GM19455 (cell line): ENCODE results near the gene LAMA5.

Experiments
- ATAC-seq: cut with Tn5 transposase; IDR thresholded peaks from one replicate; pipeline ENCODE4 v1.9.1; 2021; ENCODE audit not compliant: unreplicated experiment

Gene LAMA5

DNA sequence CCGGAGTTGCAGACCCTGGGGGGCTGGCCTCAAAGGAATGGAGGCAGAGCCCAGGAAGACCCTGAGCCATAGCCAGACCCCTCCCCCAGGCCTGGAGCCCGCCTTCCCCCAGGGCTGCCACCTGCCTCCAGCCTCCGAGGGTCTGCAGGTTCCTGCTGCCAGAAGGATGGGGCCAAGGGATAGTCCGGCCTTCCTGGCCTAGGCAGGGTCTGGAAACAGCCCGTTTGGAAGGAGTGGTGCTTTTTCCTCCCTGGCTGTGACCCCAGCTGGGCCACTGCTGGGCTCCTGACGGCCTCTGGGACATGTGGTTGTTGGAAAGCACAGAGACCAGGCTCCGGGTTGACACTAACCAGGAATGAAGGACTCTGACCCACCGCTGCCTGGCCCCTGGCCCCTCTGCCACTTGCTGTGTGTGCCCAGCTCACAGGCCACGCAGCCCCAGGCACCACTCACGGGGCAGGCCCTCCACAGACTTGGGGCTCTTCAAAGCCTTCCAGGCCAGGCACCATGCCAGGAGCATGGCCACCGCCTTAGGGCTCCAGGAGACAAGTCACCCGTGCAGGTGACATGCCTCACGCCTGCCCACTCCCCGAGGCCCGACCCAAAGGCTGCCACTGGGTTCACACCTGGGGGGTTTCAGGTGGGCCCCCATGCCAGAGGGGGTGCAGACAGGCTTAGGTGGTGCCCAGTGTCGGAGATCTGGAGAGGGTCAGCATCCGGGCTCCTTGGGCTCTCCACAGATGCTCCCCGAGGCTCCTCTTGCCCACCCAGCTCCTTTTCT is 3.9 kb upstream of the LAMA5 start:
- ATAC-seq = no peak

DNA sequence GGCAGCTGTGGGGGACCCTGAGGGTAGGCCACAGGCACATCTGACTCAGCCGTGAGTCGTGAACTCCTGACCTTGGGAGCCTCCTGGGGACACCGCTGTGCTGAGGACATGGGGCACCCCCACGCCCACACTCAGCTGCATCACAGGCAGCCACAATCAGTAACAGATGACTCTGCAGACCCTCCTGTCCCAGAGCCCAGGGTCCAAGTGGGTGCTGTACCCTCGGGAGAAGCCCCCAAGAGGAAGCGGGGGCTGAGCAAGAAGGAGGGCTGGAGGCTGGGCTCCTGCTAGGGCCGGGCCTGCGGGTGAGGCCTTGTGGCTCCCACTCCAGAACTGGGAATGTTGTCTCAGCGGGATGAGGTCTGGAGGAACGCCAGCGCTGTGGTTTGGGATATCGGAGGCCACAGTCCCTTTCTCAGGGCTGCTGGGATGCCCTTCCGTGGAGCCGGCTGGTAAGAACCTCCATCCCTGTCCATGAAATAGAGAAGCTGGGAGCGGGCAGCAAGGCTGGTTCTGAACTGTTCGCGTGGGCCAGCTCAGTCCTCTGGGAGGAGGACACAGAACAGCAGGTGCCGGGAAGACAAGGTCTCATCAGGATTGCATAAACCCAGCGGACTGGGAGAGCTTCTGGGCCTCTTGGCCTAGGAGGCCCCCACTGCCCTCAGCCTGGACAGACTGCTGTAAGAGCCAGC is 3.1 kb upstream of the LAMA5 start:
- no peak for ATAC-seq

DNA sequence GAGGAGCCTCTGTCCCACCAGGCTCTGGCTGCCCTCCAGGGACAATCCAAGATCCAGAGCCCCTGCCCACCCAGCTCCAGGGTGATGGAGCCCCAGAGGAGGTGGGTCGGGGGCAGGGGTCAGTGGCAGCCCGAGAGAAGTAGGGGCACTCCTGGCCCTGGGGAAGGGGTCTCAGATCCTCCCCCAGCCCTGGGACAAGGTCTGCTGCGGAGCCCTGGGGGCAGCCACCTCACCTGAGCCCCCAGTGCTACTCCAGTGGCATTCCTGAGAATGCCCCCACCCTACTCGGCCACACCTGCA is 2.7 kb upstream of the LAMA5 start:
- no peak for ATAC-seq

GRCh38 chr20:62368976-62369814 is 2.1 kb upstream of the LAMA5 start:
- no peak for ATAC-seq

DNA sequence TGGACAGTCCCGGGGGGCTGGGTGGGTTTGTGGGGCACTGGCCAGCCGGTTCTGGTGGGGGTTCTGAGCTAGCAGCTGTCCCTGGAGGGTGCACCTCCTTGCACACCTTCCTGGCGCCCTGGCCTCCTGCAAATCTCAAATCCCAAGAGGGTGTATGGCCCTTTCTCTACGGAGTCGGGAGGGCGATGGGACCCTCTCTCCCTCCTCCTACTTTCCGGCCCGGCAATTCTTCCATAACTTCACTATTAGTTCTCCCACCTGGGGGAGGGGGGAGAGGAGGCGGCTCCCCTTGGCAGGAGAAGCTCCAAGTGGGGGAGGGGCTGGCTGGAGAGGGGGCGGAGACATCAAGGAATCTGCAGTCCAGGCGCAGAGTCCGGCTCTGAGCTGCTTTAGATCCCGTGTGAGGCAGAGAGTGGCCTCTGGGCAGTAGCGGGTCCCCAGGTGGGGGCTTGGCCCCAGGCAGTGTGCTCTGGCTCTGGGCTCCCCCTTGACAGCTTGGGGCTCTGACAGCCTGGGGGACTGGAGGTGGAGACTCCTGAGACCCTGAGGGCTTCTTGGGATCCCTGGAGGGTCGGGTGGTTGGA is 1.4 kb upstream of the LAMA5 start:
- no peak for ATAC-seq

DNA sequence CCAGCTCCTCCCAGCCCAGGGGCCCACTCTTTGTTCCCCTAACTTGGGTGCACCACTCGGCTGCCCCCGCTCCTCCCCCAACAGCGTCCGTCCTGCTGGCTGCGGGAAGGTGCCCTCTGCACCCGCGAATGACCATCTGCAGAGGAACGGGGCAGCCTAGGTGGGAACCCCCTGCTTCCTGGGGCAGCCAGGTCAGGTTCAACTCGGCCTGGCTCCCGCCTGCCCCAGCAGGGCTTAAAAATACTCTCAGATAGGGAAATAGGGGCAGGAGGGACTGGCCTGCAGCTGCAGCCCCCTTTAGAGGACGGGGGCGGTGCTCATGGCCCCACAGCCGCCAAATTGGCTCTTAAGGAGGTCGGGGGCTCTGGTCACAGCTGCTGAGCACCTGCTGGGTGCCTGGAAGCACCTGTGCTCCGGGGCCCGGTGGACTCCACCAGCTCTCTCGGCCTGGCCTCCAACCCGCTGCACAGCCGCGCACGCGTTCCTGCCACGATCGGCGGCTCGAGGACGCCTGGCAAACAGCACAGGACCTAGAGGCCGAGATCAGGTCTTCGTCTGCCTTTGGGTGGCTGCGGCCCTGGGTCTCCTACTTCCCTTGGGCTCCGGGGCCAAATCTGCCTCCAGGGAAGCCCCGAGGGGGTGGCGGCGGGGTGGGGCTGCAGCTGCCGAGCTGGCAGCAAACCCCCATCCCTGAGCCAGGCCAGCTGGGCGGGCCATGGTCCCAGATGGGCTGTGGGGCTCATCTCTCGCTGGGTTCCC is 700 bp upstream of the LAMA5 start:
- no peak for ATAC-seq

GRCh38 chr20:62366370-62367135 is 559 bp downstream of the LAMA5 start:
- peak; percentile 28 for ATAC-seq

- ATAC-seq = no peak
Observed at GRCh38 chr20:62365814-62366369, 1.2 kb downstream of the LAMA5 start.

- ATAC-seq = no peak
Observed at GRCh38 chr20:62364911-62365736, 2.0 kb downstream of the LAMA5 start.

GRCh38 chr20:62363920-62364851 is 2.9 kb downstream of the LAMA5 start:
- no peak for ATAC-seq

GRCh38 chr20:62362991-62363919 is 3.9 kb downstream of the LAMA5 start:
- ATAC-seq = no peak

- no peak for ATAC-seq
Observed at GRCh38 chr20:62362590-62362940, 4.5 kb downstream of the LAMA5 start.

- no peak for ATAC-seq
Observed at GRCh38 chr20:62361799-62362589, 5.1 kb downstream of the LAMA5 start.

GRCh38 chr20:62360854-62361798 is 6.0 kb downstream of the LAMA5 start:
- no peak for ATAC-seq
